ENCODE data around the gene ABHD3. TPM values are rescaled to one million over a fixed set of nuclear protein-coding genes. Genes with fewer than 3 reads are reported as not detected.
A peak's percentile ranks its signal among the peaks of the same experiment; 100 is the strongest.

ABHD3 gene
- total RNA-seq, 2 experiments from 2014 or later, result 17.8 to 18.0 TPM

GRCh38 chr18:21638822-21639221 lies 65.8 kb downstream of the ABHD3 start:
- no peak for ATAC-seq
- peaks cover 17% of the 10 kb centered on the region for H3K36me3 Mint-ChIP-seq (ENCODE audit: low read depth)
- ChIA-PET POLR2A (interaction anchor here (0.8 kb wide), 1 partner anchor 16 kb away, joined by 3 read pairs; no protein-coding TSS in a partner anchor), CTCF (no interaction called here)
- no peak for TF ChIP-seq CTCF (IDR thresholded peaks at IDR 0.05)
- intact Hi-C loops (cut with micrococcal nuclease), result no loop called here
- H3K27ac Mint-ChIP-seq, result no peak overlapping the region
- peaks cover 8% of the 10 kb centered on the region for H3K4me1 Mint-ChIP-seq (ENCODE audit: low read depth)
- DNase-seq, result no peak
- no peak overlapping the region for H3K4me3 Mint-ChIP-seq
- no peaks in the 10 kb centered on the region for H3K27me3 Mint-ChIP-seq
- no peaks in the 10 kb centered on the region for H3K9me3 Mint-ChIP-seq

GRCh38 chr18:21636769-21637168 lies 67.8 kb downstream of the ABHD3 start:
- intact Hi-C loops (cut with micrococcal nuclease), result no loop called here
- DNase-seq, result no peak
- no peak overlapping the region for H3K27ac Mint-ChIP-seq
- ATAC-seq, result no peak
- H3K27me3 Mint-ChIP-seq, result no peaks in the 10 kb centered on the region
- no peak for TF ChIP-seq CTCF (IDR thresholded peaks at IDR 0.05)
- no peak overlapping the region for H3K4me3 Mint-ChIP-seq
- peaks cover 8% of the 10 kb centered on the region for H3K4me1 Mint-ChIP-seq (ENCODE audit: low read depth)
- peaks cover 23% of the 10 kb centered on the region for H3K36me3 Mint-ChIP-seq (ENCODE audit: low read depth)
- CTCF ChIA-PET, result interaction anchor here (0.7 to 1.1 kb wide), 3 partner anchors 20 to 36 kb away, joined by 3 to 4 read pairs (median 3); partner anchors contain the start of gene ESCO1
- H3K9me3 Mint-ChIP-seq, result no peaks in the 10 kb centered on the region
- POLR2A ChIA-PET, result interaction anchor here (1.0 to 1.3 kb wide), 3 partner anchors 17 to 36 kb away, joined by 3 to 4 read pairs (median 3); partner anchors contain the start of gene ESCO1

GRCh38 chr18:21634588-21635199 lies 69.9 kb downstream of the ABHD3 start:
- no peaks in the 10 kb centered on the region for H3K9me3 Mint-ChIP-seq

GRCh38 chr18:21632393-21632792 lies 72.2 kb downstream of the ABHD3 start:
- peaks cover 41% of the 10 kb centered on the region for H3K36me3 Mint-ChIP-seq (ENCODE audit: low read depth)
- H3K4me3 Mint-ChIP-seq, result no peak overlapping the region
- no peak for ATAC-seq
- H3K27me3 Mint-ChIP-seq, result no peaks in the 10 kb centered on the region
- H3K4me1 Mint-ChIP-seq (ENCODE audit: low read depth), result peaks cover 16% of the 10 kb centered on the region
- H3K27ac Mint-ChIP-seq, result no peak overlapping the region
- ChIA-PET CTCF (interaction anchor here (1.1 to 1.9 kb wide), 3 partner anchors 21 to 218 kb away, joined by 3 to 8 read pairs (median 3); partner anchors contain the start of genes ESCO1 and SNRPD1), POLR2A (interaction anchor here (0.8 to 1.8 kb wide), 6 partner anchors 10 to 28 kb away, joined by 3 to 7 read pairs (median 3); partner anchors contain the start of gene SNRPD1)
- no peaks in the 10 kb centered on the region for H3K9me3 Mint-ChIP-seq
- DNase-seq, result no peak
- intact Hi-C loops (cut with micrococcal nuclease), result no loop called here
- no peak for TF ChIP-seq CTCF (IDR thresholded peaks at IDR 0.05)

More at GRCh38 chr18:21634588-21635199, 69.9 kb downstream of the ABHD3 start:
- TF ChIP-seq CTCF (IDR thresholded peaks at IDR 0.05), result no peak
- CTCF ChIA-PET, result interaction anchor here (0.7 kb wide), 1 partner anchor 34 kb away, joined by 3 read pairs; no protein-coding TSS in a partner anchor
- DNase-seq (no peak), ATAC-seq (no peak)
- Mint-ChIP-seq H3K4me3 (no peak overlapping the region), H3K27ac (peak overlapping the region; percentile 21), H3K4me1 (ENCODE audit: low read depth) (peaks cover 8% of the 10 kb centered on the region), H3K27me3 (no peaks in the 10 kb centered on the region), H3K36me3 (ENCODE audit: low read depth) (peaks cover 30% of the 10 kb centered on the region)
- POLR2A ChIA-PET, result interaction anchor here (0.8 to 1.9 kb wide), 6 partner anchors 13 to 47 kb away, joined by 3 to 6 read pairs (median 3); partner anchors contain the start of gene SNRPD1
- intact Hi-C loops (cut with micrococcal nuclease), result no loop called here

Measured in activated CD8-positive, alpha-beta T cell treated with anti-CD3 and anti-CD28 coated beads for 36 hours (primary cell).